ENCODE data around the gene DLGAP1. TPM values are rescaled to one million over a fixed set of nuclear protein-coding genes. Genes with fewer than 3 reads are reported as not detected.

DLGAP1 gene
- total and polyA plus RNA-seq, 3 donors from 2014 or later, result 18.6 to 93.8 (median 69.1) TPM

GRCh38 chr18:3753106-3753505 is 702.0 kb downstream of the DLGAP1 start:
- Histone ChIP-seq H3K4me3 (no peak overlapping the region), H3K9me3 (no peaks in the 10 kb centered on the region), H3K36me3 (ENCODE audit: low read depth, missing control alignments) (no peaks in the 10 kb centered on the region), H3K4me1 (no peaks in the 10 kb centered on the region), H3K27me3 (no peaks in the 10 kb centered on the region), H3K27ac (no peak overlapping the region)
- intact Hi-C loops (cut with DNase I; ENCODE audit: low total_unique reads), result no loop called here
- no peak for DNase-seq
- TF ChIP-seq CTCF (IDR thresholded peaks at IDR 0.05) (no peak), POLR2A (IDR thresholded peaks at IDR 0.05) (no peak)
- WGBS, 2 donors, result 86 to 89% methylated on average over 4 of the region's 4 CpGs

DNA sequence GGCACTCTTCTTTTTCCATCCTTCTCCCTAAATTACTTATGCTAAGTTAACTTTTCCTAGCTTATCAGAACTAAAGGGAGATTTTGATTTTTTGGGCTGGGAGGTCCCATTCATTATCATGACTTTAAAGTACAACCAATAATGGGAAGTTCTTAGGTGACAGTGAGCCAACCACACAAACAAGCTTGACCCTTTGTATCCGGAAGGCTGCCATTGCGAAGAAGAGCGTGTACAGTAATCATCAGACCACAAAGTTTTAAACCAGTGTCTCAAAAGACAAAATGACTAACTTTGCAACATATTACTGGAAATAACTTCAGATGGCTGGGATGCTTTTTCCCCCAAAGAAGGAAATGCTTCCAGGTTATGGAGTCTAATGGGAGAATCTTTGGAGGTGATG is 707.0 kb downstream of the DLGAP1 start:
- no peaks in the 10 kb centered on the region for H3K9me3 ChIP-seq
- H3K4me3 ChIP-seq, result no peak overlapping the region
- no peak for DNase-seq
- intact Hi-C loops (cut with DNase I; ENCODE audit: low total_unique reads), result no loop called here
- H3K27ac ChIP-seq, result no peak overlapping the region
- no peak for TF ChIP-seq CTCF (IDR thresholded peaks at IDR 0.05)
- TF ChIP-seq POLR2A (IDR thresholded peaks at IDR 0.05), result no peak
- H3K4me1 ChIP-seq, result no peaks in the 10 kb centered on the region
- 59 to 85% methylated on average over 3 of the region's 3 CpGs for WGBS, 2 donors
- no peaks in the 10 kb centered on the region for H3K36me3 ChIP-seq (ENCODE audit: low read depth, missing control alignments)
- H3K27me3 ChIP-seq, result no peaks in the 10 kb centered on the region

DNA sequence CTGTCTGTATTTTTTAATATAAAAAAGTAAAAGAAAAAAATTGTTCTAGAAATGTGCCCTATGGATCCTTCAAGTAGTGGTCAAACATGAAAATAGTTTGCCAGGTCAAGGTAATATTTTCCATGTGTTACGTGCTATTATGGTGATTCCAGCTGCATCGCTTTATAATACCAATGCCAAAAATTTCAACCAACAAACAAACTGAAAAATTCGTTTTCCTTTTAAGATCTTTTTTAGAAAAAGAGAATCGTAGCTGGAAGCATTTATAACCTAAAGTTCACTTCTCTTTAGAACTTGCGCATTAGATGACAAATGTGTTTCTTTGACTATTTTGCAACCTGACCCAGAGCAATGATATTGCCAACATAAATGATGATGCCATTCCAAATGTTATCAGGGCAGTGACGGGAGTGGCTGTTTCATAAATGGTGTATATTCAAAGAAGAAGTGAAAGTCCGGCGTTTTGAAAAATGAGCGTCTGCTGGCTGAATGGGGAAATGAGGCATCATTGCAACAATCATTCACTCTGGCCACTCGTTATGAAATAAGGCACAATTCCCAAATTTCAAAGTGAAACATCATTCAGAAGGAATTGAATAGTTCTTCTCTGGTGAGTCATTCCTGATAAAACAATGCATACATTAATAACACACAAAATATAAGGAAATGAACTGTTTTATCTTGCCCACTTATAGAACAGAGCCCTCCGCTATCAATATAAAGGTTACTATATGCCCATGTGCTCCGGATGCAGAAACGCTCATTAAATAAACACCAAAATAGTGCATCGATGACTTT is 707.7 kb downstream of the DLGAP1 start:
- DNase-seq, result no peak
- TF ChIP-seq CTCF (IDR thresholded peaks at IDR 0.05) (no peak), POLR2A (IDR thresholded peaks at IDR 0.05) (no peak)
- Histone ChIP-seq H3K4me1 (no peaks in the 10 kb centered on the region), H3K27ac (no peak overlapping the region), H3K4me3 (no peak overlapping the region), H3K27me3 (no peaks in the 10 kb centered on the region), H3K36me3 (ENCODE audit: low read depth, missing control alignments) (no peaks in the 10 kb centered on the region), H3K9me3 (no peaks in the 10 kb centered on the region)
- intact Hi-C loops (cut with DNase I; ENCODE audit: low total_unique reads), result no loop called here
- 58 to 60% methylated on average over 14 of the region's 14 CpGs for WGBS, 2 donors

DNA sequence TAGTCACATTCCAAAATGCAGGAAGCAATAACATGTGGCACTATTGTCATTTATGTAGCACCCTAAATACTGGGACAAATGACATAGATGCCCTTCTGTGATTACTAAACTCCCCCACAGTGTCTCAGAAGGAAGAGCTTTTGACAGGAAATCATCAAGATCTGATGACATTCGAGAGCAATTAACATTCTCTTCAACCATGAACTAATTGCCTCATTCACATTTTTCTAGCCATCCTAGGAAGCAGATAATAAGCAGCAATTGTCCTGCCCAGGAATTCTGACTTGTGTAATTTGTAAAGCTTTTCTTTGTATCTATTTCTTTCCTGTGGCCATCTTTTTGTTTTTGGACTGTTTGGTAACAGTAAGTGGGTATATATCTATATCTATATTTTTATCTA is 712.6 kb downstream of the DLGAP1 start:
- intact Hi-C loops (cut with DNase I; ENCODE audit: low total_unique reads), result no loop called here
- H3K9me3 ChIP-seq, result no peaks in the 10 kb centered on the region
- WGBS, 2 donors, result 14 to 41% methylated on average over 1 of the region's 1 CpG

More for the DNA sequence above, 712.6 kb downstream of the DLGAP1 start:
- no peak overlapping the region for H3K27ac ChIP-seq
- H3K4me1 ChIP-seq, result no peaks in the 10 kb centered on the region
- no peak for DNase-seq
- no peak overlapping the region for H3K4me3 ChIP-seq
- TF ChIP-seq CTCF (IDR thresholded peaks at IDR 0.05), result no peak
- no peak for TF ChIP-seq POLR2A (IDR thresholded peaks at IDR 0.05)
- H3K27me3 ChIP-seq, result no peaks in the 10 kb centered on the region
- no peaks in the 10 kb centered on the region for H3K36me3 ChIP-seq (ENCODE audit: low read depth, missing control alignments)

Measured in testis (tissue), 3 donors.